BLaER1 treated with 17β-estradiol and CSF1 and Interleukin-3, amounts not matched to agents 10 nM and 100 nM (cell line): ENCODE data around the gene ZNF878.
A peak's percentile ranks its signal among the peaks of the same experiment; 100 is the strongest.

Source experiments
- H3K27ac ChIP-seq, 11 experiments: shearing (Covaris generic); formaldehyde crosslinking; 2 replicates each; pipeline ENCODE4 v1.8.1; 2022
- H3K27me3 ChIP-seq, 11 experiments: shearing (Covaris generic); formaldehyde crosslinking; 2 replicates each; pipeline ENCODE4 v1.8.1; 2022
- H3K36me3 ChIP-seq, 11 experiments: shearing (Covaris generic); formaldehyde crosslinking; 2 replicates each; pipeline ENCODE4 v1.8.1; 2022
- H3K4me1 ChIP-seq, 10 experiments: shearing (Covaris generic); formaldehyde crosslinking; 2 replicates each; pipeline ENCODE4 v1.8.1; 2022
- H3K4me2 ChIP-seq, 11 experiments: shearing (Covaris generic); formaldehyde crosslinking; 2 replicates each; pipeline ENCODE4 v1.8.1; 2022
- H3K4me3 ChIP-seq, 10 experiments: shearing (Covaris generic); formaldehyde crosslinking; 2 replicates each; pipeline ENCODE4 v1.8.1; 2022
- H3K9ac ChIP-seq, 11 experiments: shearing (Covaris generic); formaldehyde crosslinking; 2 replicates each; pipeline ENCODE4 v1.8.1; 2022
- H3K9me3 ChIP-seq, 11 experiments: shearing (Covaris generic); formaldehyde crosslinking; replicated peaks in 1 of 11; 2 replicates each; pipeline ENCODE4 v1.8.1; 2022
- H4K20me1 ChIP-seq, 11 experiments: shearing (Covaris generic); formaldehyde crosslinking; 2 replicates each; pipeline ENCODE4 v1.8.1; 2022
- Cebpa-rat ChIP-seq, 11 experiments: shearing (Covaris generic); IDR thresholded peaks; 2 replicates each; pipeline ENCODE4 v1.8.1; 2022

Gene ZNF878

DNA sequence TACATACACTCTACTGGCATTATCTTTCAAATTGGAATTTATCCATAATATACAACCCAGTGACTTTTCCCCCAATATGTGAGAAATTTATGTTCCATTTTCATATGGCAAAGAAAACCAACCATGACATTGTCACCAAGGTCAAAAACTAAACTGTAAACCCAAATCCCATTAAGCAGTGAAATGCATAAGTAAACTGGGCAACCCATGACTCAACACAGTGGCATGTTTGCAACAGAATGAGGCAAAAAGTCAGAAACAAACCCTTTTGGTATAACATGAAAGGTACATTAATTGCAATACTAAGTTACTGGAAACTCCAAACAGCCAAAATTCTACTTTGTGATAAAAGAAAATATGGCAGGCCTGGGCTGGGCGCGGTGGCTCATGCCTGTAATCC, 4.9 kb downstream of the ZNF878 start:
- Histone ChIP-seq H3K9ac (no peak overlapping the region), H3K4me2 (no peak overlapping the region), H4K20me1 (no peaks in the 10 kb centered on the region; a peak in 1 of 22 replicates), H3K4me3 (peak overlapping the region in 2 of 10 experiments; percentile 0 to 26; a peak in 2 of 20 replicates), H3K36me3 (peaks cover 51 to 76% (median 64%) of the 10 kb centered on the region in 11 experiments), H3K4me1 (peaks cover 8 to 12% (median 9%) of the 10 kb centered on the region in 10 experiments; a peak in 19 of 20 replicates), H3K27ac (no peak overlapping the region), H3K27me3 (no peaks in the 10 kb centered on the region), H3K9me3 (peaks cover 73 to 86% (median 79%) of the 10 kb centered on the region in 11 experiments)
- TF ChIP-seq Cebpa-rat (IDR thresholded peaks at IDR 0.05): no peak

- Histone ChIP-seq H3K27ac (no peak overlapping the region), H3K9ac (no peak overlapping the region), H3K4me2 (no peak overlapping the region), H3K36me3 (peaks cover 80 to 100% (median 97%) of the 10 kb centered on the region in 11 experiments), H4K20me1 (no peaks in the 10 kb centered on the region), H3K4me3 (peak overlapping the region in 9 of 10 experiments; percentile 18 to 48 (median 28); a peak in 13 of 20 replicates), H3K4me1 (no peaks in the 10 kb centered on the region), H3K9me3 (peaks cover 100% of the 10 kb centered on the region in 11 experiments), H3K27me3 (no peaks in the 10 kb centered on the region)
- TF ChIP-seq Cebpa-rat (IDR thresholded peaks at IDR 0.05): no peak
These were observed 8.9 kb downstream of the ZNF878 start for GRCh38 chr19:12043752-12044422.

DNA sequence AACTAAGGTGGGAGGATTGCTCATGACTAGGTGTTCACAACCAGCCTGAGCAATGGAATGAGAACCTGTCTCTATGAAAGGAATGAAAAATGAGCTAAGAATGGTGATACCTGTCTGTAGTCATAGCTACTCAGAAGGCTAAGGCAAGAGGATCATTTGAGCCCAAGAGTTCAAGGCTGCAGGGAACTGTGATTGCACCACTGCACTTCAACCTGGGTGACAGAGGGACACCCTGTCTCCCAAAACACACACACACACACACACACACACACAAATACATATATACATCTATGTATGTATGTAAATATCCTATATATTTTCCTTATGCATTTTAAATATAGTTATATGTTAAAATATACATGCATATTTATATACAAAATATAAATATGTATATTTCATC, 9.9 kb downstream of the ZNF878 start:
- no peak for TF ChIP-seq Cebpa-rat (IDR thresholded peaks at IDR 0.05)
- no peaks in the 10 kb centered on the region for H4K20me1 ChIP-seq
- no peak overlapping the region for H3K27ac ChIP-seq
- H3K4me3 ChIP-seq: peak overlapping the region in 3 of 10 experiments; percentile 17 to 26 (median 24); a peak in 2 of 20 replicates
- peaks cover 87 to 100% (median 97%) of the 10 kb centered on the region in 11 experiments for H3K36me3 ChIP-seq
- peaks cover 100% of the 10 kb centered on the region in 11 experiments for H3K9me3 ChIP-seq
- no peaks in the 10 kb centered on the region for H3K27me3 ChIP-seq
- no peaks in the 10 kb centered on the region for H3K4me1 ChIP-seq
- H3K9ac ChIP-seq: no peak overlapping the region
- H3K4me2 ChIP-seq: no peak overlapping the region

DNA sequence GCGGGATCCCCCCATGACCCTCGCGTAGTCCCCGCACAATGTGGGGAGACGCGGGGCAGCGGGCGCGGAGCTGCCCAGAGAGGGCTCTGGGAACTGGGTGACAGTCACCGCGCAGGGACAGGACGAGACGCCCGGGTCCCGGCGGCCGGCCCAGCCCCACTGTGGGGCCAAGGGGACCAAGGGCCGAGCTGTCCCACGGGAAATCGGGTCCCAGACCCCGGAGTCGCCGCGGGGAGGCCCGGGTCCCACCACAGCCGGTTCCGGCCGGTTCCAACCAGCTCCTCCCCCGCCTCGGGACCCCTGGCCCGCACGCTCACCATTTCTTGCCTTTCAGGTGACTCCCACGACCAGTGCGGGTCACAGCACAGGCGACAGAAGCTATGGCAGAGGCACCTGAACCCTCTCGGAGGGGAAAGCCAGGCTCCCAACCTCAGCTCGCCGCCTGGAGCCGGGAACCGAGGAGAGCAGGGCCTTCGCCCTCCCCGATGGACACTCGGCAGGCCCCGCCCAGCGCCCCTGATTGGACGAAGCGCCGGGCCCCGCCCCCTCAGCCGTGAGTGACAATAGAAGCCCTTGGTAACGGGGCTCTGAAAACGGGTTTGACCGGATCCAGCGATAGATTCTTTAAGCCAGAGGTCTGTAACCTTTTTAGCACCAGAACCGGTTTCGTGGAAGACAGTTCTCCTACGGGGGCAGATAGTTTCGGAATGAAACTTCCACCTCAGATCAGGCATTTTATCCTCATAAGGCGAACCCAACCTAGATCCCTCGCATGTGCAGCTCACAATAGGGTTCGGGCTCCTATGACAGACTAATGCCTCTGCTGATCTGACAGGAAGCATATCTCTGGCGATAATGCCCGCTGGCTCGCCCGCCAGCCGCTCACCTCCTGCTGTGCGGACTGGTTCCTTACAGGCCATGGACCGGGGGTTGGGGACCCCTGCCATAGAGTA, 17.3 kb downstream of the ZNF878 start, which contains the start of gene ZNF433:
Gene ZNF433 (minus strand): TSS at position 460 of the 953 bp plus-strand sequence. CDS start 140 bp downstream, at position 320.
- H3K9me3 ChIP-seq: peaks cover 96 to 100% (median 99%) of the 10 kb centered on the region in 11 experiments
- peak within 1 kb of the TSS; percentile 60 to 78 (median 67) for H3K4me2 ChIP-seq
- H3K36me3 ChIP-seq: peaks cover 38 to 86% (median 67%) of the 10 kb centered on the region in 11 experiments
- peak within 1 kb of the TSS; percentile 53 to 79 (median 73); a peak in 21 of 22 replicates for H3K9ac ChIP-seq
- peak within 1 kb of the TSS in 7 of 11 experiments; percentile 32 to 64 (median 55); a peak in 15 of 22 replicates for H3K27ac ChIP-seq
- no peak for TF ChIP-seq Cebpa-rat (IDR thresholded peaks at IDR 0.05)
- peaks cover 13 to 23% (median 16%) of the 10 kb centered on the region in 11 experiments; a peak in 21 of 22 replicates for H3K27me3 ChIP-seq
- H4K20me1 ChIP-seq: no peaks in the 10 kb centered on the region
- H3K4me3 ChIP-seq: peak within 1 kb of the TSS; percentile 52 to 71 (median 61)
- H3K4me1 ChIP-seq: no peaks in the 10 kb centered on the region; a peak in 1 of 20 replicates

GRCh38 chr19:12034620-12035019, 18.1 kb downstream of the ZNF878 start:
- no peak overlapping the region for H3K27ac ChIP-seq
- H4K20me1 ChIP-seq: no peaks in the 10 kb centered on the region
- no peak for TF ChIP-seq Cebpa-rat (IDR thresholded peaks at IDR 0.05)
- H3K4me2 ChIP-seq: peak overlapping the region in 10 of 11 experiments; percentile 2 to 78 (median 66); a peak in 11 of 22 replicates
- peaks cover 96 to 100% (median 99%) of the 10 kb centered on the region in 11 experiments for H3K9me3 ChIP-seq
- peaks cover 13 to 23% (median 16%) of the 10 kb centered on the region in 11 experiments; a peak in 21 of 22 replicates for H3K27me3 ChIP-seq
- no peaks in the 10 kb centered on the region; a peak in 1 of 20 replicates for H3K4me1 ChIP-seq
- H3K4me3 ChIP-seq: peak overlapping the region in 5 of 10 experiments; percentile 52 to 71 (median 61); a peak in 6 of 20 replicates
- H3K9ac ChIP-seq: peak overlapping the region in 2 of 11 experiments; percentile 61 to 75; a peak in 3 of 22 replicates
- peaks cover 38 to 86% (median 68%) of the 10 kb centered on the region in 11 experiments for H3K36me3 ChIP-seq

- H3K4me2 ChIP-seq: 0 out of 22 replicates have a peak overlapping the region, but pooled peaks of 1 of the 11 experiments have one; percentile 2
- no peak for TF ChIP-seq Cebpa-rat (IDR thresholded peaks at IDR 0.05)
- no peak overlapping the region for H3K9ac ChIP-seq
- no peak overlapping the region for H3K27ac ChIP-seq
- H4K20me1 ChIP-seq: no peaks in the 10 kb centered on the region
- H3K4me3 ChIP-seq: no peak overlapping the region
- peaks cover 96 to 100% (median 99%) of the 10 kb centered on the region in 11 experiments for H3K9me3 ChIP-seq
- H3K36me3 ChIP-seq: peaks cover 37 to 86% (median 68%) of the 10 kb centered on the region in 11 experiments
- no peaks in the 10 kb centered on the region; a peak in 1 of 20 replicates for H3K4me1 ChIP-seq
- peaks cover 13 to 23% (median 16%) of the 10 kb centered on the region in 11 experiments; a peak in 21 of 22 replicates for H3K27me3 ChIP-seq
These were observed 18.6 kb downstream of the ZNF878 start for GRCh38 chr19:12034198-12034597.

DNA sequence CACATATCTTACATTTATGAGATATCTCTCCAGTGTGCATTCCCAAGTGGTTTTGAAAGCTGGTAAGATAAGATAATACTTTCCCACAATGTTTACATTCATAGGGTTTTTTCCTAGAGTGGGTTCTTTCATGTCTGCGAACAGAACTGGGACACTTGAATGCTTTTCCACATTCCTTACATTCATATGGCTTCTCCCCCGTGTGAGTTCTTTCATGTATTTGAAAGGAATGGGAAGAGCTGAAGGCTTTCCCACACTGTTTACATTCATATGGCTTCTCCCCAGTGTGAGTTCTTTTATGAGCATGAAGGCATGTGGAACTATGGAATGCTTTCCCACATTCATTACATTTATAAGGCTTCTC, 37.0 kb downstream of the ZNF878 start:
- Histone ChIP-seq H3K36me3 (peaks cover 98 to 100% (median 100%) of the 10 kb centered on the region in 11 experiments), H3K4me3 (peak overlapping the region in 6 of 10 experiments; percentile 3 to 49 (median 37); a peak in 6 of 20 replicates), H3K4me2 (no peak overlapping the region), H3K4me1 (no peaks in the 10 kb centered on the region), H3K27me3 (0 out of 22 replicates have a peak, but pooled peaks cover 0 to 4% (median 0%) of the 10 kb centered on the region in 11 experiments), H3K9me3 (peaks cover 100% of the 10 kb centered on the region in 11 experiments), H3K9ac (no peak overlapping the region), H4K20me1 (no peaks in the 10 kb centered on the region), H3K27ac (no peak overlapping the region)
- TF ChIP-seq Cebpa-rat (IDR thresholded peaks at IDR 0.05): no peak

GRCh38 chr19:12015015-12015752, 37.6 kb downstream of the ZNF878 start:
- Histone ChIP-seq H3K36me3 (peaks cover 94 to 98% (median 97%) of the 10 kb centered on the region in 11 experiments), H3K9me3 (peaks cover 98 to 100% (median 100%) of the 10 kb centered on the region in 11 experiments), H3K4me2 (no peak overlapping the region), H4K20me1 (no peaks in the 10 kb centered on the region), H3K4me1 (no peaks in the 10 kb centered on the region), H3K9ac (no peak overlapping the region), H3K27ac (no peak overlapping the region), H3K27me3 (0 out of 22 replicates have a peak, but pooled peaks cover 0 to 4% (median 0%) of the 10 kb centered on the region in 11 experiments), H3K4me3 (peak overlapping the region; percentile 12 to 55 (median 30); a peak in 13 of 20 replicates)
- TF ChIP-seq Cebpa-rat (IDR thresholded peaks at IDR 0.05): no peak
